H9 (cell line): ENCODE results near the gene CBX3. TPM values are rescaled to one million over a fixed set of nuclear protein-coding genes. Genes with fewer than 3 reads are reported as not detected.

Experiments used
- DNase-seq: peaks from one replicate; pipeline ENCODE4 v3.0.0-alpha.2; 2017
- H2AFZ ChIP-seq: one replicate; pipeline ENCODE4 v1.6.1; 2013; ENCODE audit warnings: mild to moderate bottlenecking, low read length, control low read depth, moderate library complexity
- H2AK5ac ChIP-seq: 2 replicates; pipeline ENCODE4 v1.6.1; 2013; ENCODE audit warnings: low read length, control low read depth, mixed read lengths; ENCODE audit not compliant: insufficient read length
- H2BK120ac ChIP-seq: one replicate; pipeline ENCODE4 v1.6.1; 2013; ENCODE audit warnings: low read depth, mild to moderate bottlenecking, low read length, control low read depth, inconsistent platforms; ENCODE audit not compliant: poor library complexity, severe bottlenecking
- H2BK12ac ChIP-seq: 2 replicates; pipeline ENCODE4 v1.6.1; 2013; ENCODE audit warnings: low read length, control low read depth, mixed read lengths, low read depth; ENCODE audit not compliant: insufficient read length
- H2BK15ac ChIP-seq: 2 replicates; pipeline ENCODE4 v1.6.1; 2013; ENCODE audit warnings: low read depth, low read length, control low read depth
- H2BK20ac ChIP-seq: one replicate; pipeline ENCODE4 v1.6.1; 2013; ENCODE audit warnings: low read depth, mild to moderate bottlenecking, low read length, control low read depth, inconsistent platforms; ENCODE audit not compliant: poor library complexity, severe bottlenecking
- H2BK5ac ChIP-seq: 2 replicates; pipeline ENCODE4 v1.6.1; 2013; ENCODE audit warnings: low read length, control low read depth, mixed read lengths; ENCODE audit not compliant: insufficient read length
- H3K14ac ChIP-seq: 2 replicates; pipeline ENCODE4 v1.6.1; 2013; ENCODE audit warnings: low read length, control low read depth; ENCODE audit not compliant: insufficient read depth
- H3K18ac ChIP-seq: 2 replicates; pipeline ENCODE4 v1.6.1; 2013; ENCODE audit warnings: low read depth, mild to moderate bottlenecking, mixed read lengths, low read length, control low read depth; ENCODE audit not compliant: insufficient read length
- H3K23ac ChIP-seq: 2 replicates; pipeline ENCODE4 v1.6.1; 2013; ENCODE audit warnings: low read length, control low read depth, mixed read lengths, low read depth; ENCODE audit not compliant: insufficient read length
- H3K23me2 ChIP-seq: 2 replicates; pipeline ENCODE4 v1.6.1; 2013; ENCODE audit warnings: low read depth, mild to moderate bottlenecking, mixed read lengths, low read length, control low read depth; ENCODE audit not compliant: insufficient read length, poor library complexity, severe bottlenecking
- H3K27ac ChIP-seq: 2 replicates; pipeline ENCODE4 v1.5.1; 2013; ENCODE audit warnings: low read length, control low read depth, mixed read lengths, low read depth; ENCODE audit not compliant: insufficient read length
- H3K27me3 ChIP-seq: 2 replicates; pipeline ENCODE4 v1.6.1; 2013; ENCODE audit warnings: low read length, control low read depth, inconsistent platforms; ENCODE audit not compliant: insufficient read depth
- H3K4ac ChIP-seq: 2 replicates; pipeline ENCODE4 v1.6.1; 2013; ENCODE audit warnings: low read depth, mild to moderate bottlenecking, control low read depth, inconsistent platforms, low read length, moderate library complexity
- H3K4me1 ChIP-seq: 2 replicates; pipeline ENCODE4 v1.6.1; 2013; ENCODE audit warnings: low read length, control low read depth, inconsistent platforms; ENCODE audit not compliant: insufficient read depth
- H3K4me2 ChIP-seq: 2 replicates; pipeline ENCODE4 v1.6.1; 2013; ENCODE audit warnings: low read length, control low read depth, mixed read lengths; ENCODE audit not compliant: insufficient read length, insufficient read depth
- H3K56ac ChIP-seq: 2 replicates; pipeline ENCODE4 v1.6.1; 2013; ENCODE audit warnings: low read depth, mild to moderate bottlenecking, mixed read lengths, low read length, control low read depth; ENCODE audit not compliant: insufficient read length
- H3K79me1 ChIP-seq: 2 replicates; pipeline ENCODE4 v1.6.1; 2013; ENCODE audit warnings: low read depth, mild to moderate bottlenecking, moderate library complexity, low read length, control low read depth, inconsistent platforms; ENCODE audit not compliant: insufficient read depth, poor library complexity, severe bottlenecking
- H3K79me2 ChIP-seq: 2 replicates; pipeline ENCODE4 v1.6.1; 2013; ENCODE audit warnings: low read length, control low read depth, inconsistent platforms; ENCODE audit not compliant: insufficient read depth
- H3K9ac ChIP-seq: 2 replicates; pipeline ENCODE4 v1.6.1; 2013; ENCODE audit warnings: low read length, control low read depth, mixed read lengths; ENCODE audit not compliant: insufficient read length; ENCODE audit errors: extremely low read depth
- H3K9me3 ChIP-seq: one replicate; pipeline ENCODE4 v1.6.1; 2013; ENCODE audit warnings: low read depth, low read length, inconsistent platforms; ENCODE audit not compliant: control insufficient read depth
- H3T11ph ChIP-seq: one replicate; pipeline ENCODE4 v1.6.1; 2013; ENCODE audit warnings: mild to moderate bottlenecking, low read length, control low read depth, inconsistent platforms
- H4K20me1 ChIP-seq: one replicate; pipeline ENCODE4 v1.6.1; 2013; ENCODE audit not compliant: control insufficient read depth, insufficient read length, insufficient read depth
- H4K5ac ChIP-seq: 2 replicates; pipeline ENCODE4 v1.6.1; 2013; ENCODE audit warnings: low read depth, mild to moderate bottlenecking, mixed read lengths, low read length, control low read depth; ENCODE audit not compliant: insufficient read length
- H4K8ac ChIP-seq: replicated peaks from 2 replicates; pipeline ENCODE4 v1.6.1; 2013; ENCODE audit warnings: low read length, control low read depth, mixed read lengths, low read depth; ENCODE audit not compliant: insufficient read length
- H4K91ac ChIP-seq: 2 replicates; pipeline ENCODE4 v1.6.1; 2013; ENCODE audit warnings: low read depth, mild to moderate bottlenecking, moderate library complexity, mixed read lengths, low read length, control low read depth; ENCODE audit not compliant: insufficient read length
- H3K27ac Mint-ChIP-seq, 3 experiments: 2 replicates in 2 of 3; 3 replicates in 1 of 3; pipeline ENCODE4 v1.8.0; 2020 to 2021; ENCODE audit warnings: mixed read lengths in 3 of 3, mild to moderate bottlenecking in 1 of 3, moderate library complexity in 1 of 3
- H3K27me3 Mint-ChIP-seq: 2 replicates; pipeline ENCODE4 v1.8.0; 2021; ENCODE audit warnings: low read depth, mild to moderate bottlenecking, moderate library complexity, mixed read lengths
- H3K36me3 Mint-ChIP-seq, 3 experiments: 2 replicates in 2 of 3; 3 replicates in 1 of 3; pipeline ENCODE4 v1.8.0; 2020 to 2021; ENCODE audit warnings: low read depth in 3 of 3, mixed read lengths in 3 of 3; ENCODE audit not compliant: insufficient read depth in 1 of 3
- H3K4me1 Mint-ChIP-seq, 2 experiments: 2 replicates each; pipeline ENCODE4 v1.8.0; 2020; ENCODE audit warnings: mixed read lengths in 2 of 2
- H3K4me3 Mint-ChIP-seq, 2 experiments: 2 replicates in 1 of 2; 3 replicates in 1 of 2; pipeline ENCODE4 v1.8.0; 2020 to 2021; ENCODE audit warnings: mild to moderate bottlenecking in 2 of 2, mixed read lengths in 2 of 2, moderate library complexity in 1 of 2
- H3K9me3 Mint-ChIP-seq, 2 experiments: 2 replicates in 1 of 2; 3 replicates in 1 of 2; pipeline ENCODE4 v1.8.0; 2020; ENCODE audit warnings: mild to moderate bottlenecking in 2 of 2, mixed read lengths in 2 of 2, moderate library complexity in 1 of 2
- WGBS: extraction: QIAGEN DNeasy Blood & Tissue Kit; methylation state at CpG from one replicate; pipeline ENCODE4 v1.1.7; 2013; ENCODE audit warnings: missing lambda C conversion rate, low lambda C conversion rate, mixed read lengths; ENCODE audit not compliant: insufficient read length; ENCODE audit errors: extremely low coverage; 5-methylcytosine and 5-hydroxymethylcytosine counted together
- total RNA-seq: library from RNA; stranded (reverse); gene quantifications from 2 replicates; pipeline ENCODE4 v1.2.1, GENCODE V29; 2021
- TF ChIP-seq, protein P1 (sequence below): fragments of 200-600 bp; sonication (generic); conservative IDR thresholded peaks from 3 replicates; pipeline ENCODE4 v1.8.0; 2021; ENCODE audit warnings: antibody characterized with exemption, mild to moderate bottlenecking

Gene CBX3
- total RNA-seq, 1 experiment from 2014 or later, result 288 TPM

DNA sequence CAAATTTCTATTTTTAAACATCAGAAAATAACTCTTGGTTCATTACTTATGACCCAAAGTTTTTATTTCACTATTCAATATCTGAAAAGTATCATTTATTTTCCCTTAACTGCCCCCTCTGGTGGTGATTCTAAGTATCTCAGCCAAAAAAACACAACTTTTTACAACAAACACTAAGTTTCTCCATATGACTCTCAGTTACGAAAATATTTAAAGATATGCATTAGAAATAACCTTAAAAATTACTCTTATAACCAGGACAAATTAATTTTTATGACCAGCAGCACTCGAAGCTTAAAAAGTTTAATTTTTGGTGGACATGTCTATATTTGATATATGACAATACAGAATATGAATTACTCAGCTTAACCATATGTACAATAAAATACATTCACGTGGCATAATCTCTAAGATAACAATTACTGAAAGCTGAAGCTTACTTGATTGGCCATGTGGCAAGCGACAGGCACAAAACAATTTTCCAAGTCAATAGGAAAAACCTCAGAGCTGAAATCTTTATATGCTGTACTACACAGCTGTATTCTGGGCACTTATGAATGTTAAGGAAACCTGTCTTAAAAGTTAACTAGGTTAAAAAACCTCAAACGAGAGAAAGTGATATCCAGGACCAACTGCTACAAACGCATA, 3.3 kb upstream of the CBX3 start:
- Mint-ChIP-seq H3K27ac (peak overlapping the region; percentile 85 to 100 (median 100); a peak in 6 of 7 replicates), H3K36me3 (peaks cover 74 to 80% (median 77%) of the 10 kb centered on the region in 3 experiments), H3K9me3 (peaks cover 17 to 21% of the 10 kb centered on the region in 2 experiments), H3K27me3 (peaks cover 9% of the 10 kb centered on the region), H3K4me1 (peaks cover 23 to 40% of the 10 kb centered on the region in 2 experiments), H3K4me3 (peak overlapping the region; percentile 100)
- Histone ChIP-seq H2BK20ac (no peak overlapping the region), H2BK15ac (no peak overlapping the region), H4K91ac (no peak overlapping the region), H4K8ac (no peak overlapping the region), H2BK12ac (no peak overlapping the region), H3K23me2 (peaks cover 6% of the 10 kb centered on the region), H3K4ac (no peak overlapping the region), H3K14ac (no peak overlapping the region), H3K4me2 (peak overlapping the region; percentile 81), H4K5ac (no peak overlapping the region), H3K4me1 (peaks cover 2% of the 10 kb centered on the region), H3K79me2 (peaks cover 56% of the 10 kb centered on the region), H3K56ac (no peak overlapping the region), H3K18ac (no peak overlapping the region), H3K9me3 (no peaks in the 10 kb centered on the region), H2AK5ac (no peak overlapping the region), H3K9ac (peak overlapping the region; percentile 99), H4K20me1 (no peaks in the 10 kb centered on the region), H2BK120ac (no peak overlapping the region), H3T11ph (no peak overlapping the region), H2AFZ (no peak overlapping the region), H3K27me3 (no peaks in the 10 kb centered on the region), H3K79me1 (peaks cover 3% of the 10 kb centered on the region), H2BK5ac (no peak overlapping the region), H3K27ac (no peak overlapping the region), H3K23ac (no peak overlapping the region)
- WGBS, result no CpG with 5 or more reads among the region's 6 CpGs
- DNase-seq, result no peak
- TF ChIP-seq, protein P1, sequence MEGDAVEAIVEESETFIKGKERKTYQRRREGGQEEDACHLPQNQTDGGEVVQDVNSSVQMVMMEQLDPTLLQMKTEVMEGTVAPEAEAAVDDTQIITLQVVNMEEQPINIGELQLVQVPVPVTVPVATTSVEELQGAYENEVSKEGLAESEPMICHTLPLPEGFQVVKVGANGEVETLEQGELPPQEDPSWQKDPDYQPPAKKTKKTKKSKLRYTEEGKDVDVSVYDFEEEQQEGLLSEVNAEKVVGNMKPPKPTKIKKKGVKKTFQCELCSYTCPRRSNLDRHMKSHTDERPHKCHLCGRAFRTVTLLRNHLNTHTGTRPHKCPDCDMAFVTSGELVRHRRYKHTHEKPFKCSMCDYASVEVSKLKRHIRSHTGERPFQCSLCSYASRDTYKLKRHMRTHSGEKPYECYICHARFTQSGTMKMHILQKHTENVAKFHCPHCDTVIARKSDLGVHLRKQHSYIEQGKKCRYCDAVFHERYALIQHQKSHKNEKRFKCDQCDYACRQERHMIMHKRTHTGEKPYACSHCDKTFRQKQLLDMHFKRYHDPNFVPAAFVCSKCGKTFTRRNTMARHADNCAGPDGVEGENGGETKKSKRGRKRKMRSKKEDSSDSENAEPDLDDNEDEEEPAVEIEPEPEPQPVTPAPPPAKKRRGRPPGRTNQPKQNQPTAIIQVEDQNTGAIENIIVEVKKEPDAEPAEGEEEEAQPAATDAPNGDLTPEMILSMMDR, result peak; percentile 85
